Measurements from ENCODE around the gene STK17A. TPM values are rescaled to one million over a fixed set of nuclear protein-coding genes. Genes with fewer than 3 reads are reported as not detected.
A peak's percentile ranks its signal among the peaks of the same experiment; 100 is the strongest.
"Not testable (repeated sequence)": the region's sequence is repeated elsewhere in the genome, so short reads cannot be mapped to it uniquely, and the experiment has no call there.

The STK17A gene
- total RNA-seq, 5 donors from 2014 or later (not counting 1 experiment from before 2014, with no cell fraction given): 101 to 120 (median 117) TPM

DNA sequence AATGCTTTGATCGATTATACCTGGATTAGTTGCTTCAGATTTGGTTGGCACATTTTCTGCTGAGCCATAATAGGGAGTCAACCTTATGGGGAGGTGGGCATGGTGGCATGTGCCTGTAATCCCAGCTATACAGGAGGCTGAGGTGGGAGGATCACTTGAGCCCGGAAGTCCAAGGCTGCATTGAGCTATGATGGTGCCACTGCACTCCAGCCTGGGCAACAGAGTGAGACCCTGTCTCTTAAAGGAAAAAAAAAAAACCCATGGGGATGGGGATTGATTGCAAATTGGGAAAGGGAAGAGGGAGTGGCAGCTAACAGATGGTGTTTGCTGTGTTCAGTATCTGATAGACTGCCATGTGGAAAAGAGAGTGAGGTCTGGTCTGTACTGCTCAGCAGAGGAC, 11.1 kb downstream of the STK17A start:
- H3K27me3 ChIP-seq (replicated peaks in 1 of 2; ENCODE audit: control insufficient read depth in 2 of 2, extremely low read depth in 1 of 2, insufficient read depth in 2 of 2, low read length in 1 of 2): no peaks in the 10 kb centered on the region
- 44% methylated on average over 2 of the region's 2 CpGs for WGBS (ENCODE audit: insufficient coverage)
- no peaks in the 10 kb centered on the region for H3K9me3 ChIP-seq
- POLR2A ChIA-PET: interaction anchor here (0.6 to 1.2 kb wide), 5 partner anchors 11 to 91 kb away, joined by 3 to 5 read pairs (median 3); partner anchors contain the start of gene STK17A (in 1 of the 2)
- peak overlapping the region; percentile 95 for H3K27ac ChIP-seq (ENCODE audit: low read length)
- DNase-seq: no peak
- H3K4me3 ChIP-seq (ENCODE audit: control insufficient read depth in 1 of 2, extremely low read depth in 1 of 2, low read length in 1 of 2): peak overlapping the region in 1 of 2 donors; percentile 17
- peaks cover 59 to 65% of the 10 kb centered on the region in 2 experiments for H3K4me1 ChIP-seq (ENCODE audit: control insufficient read depth in 1 of 2, extremely low read depth in 1 of 2, insufficient read depth in 2 of 2, low read length in 2 of 2)
- ATAC-seq (replicated peaks in 1 of 4): no peak
- peak overlapping the region; percentile 76 to 85 for H3K27ac Mint-ChIP-seq
- H3K4me3 Mint-ChIP-seq: peak overlapping the region; percentile 52 to 96 (median 62)
- H3K27me3 Mint-ChIP-seq: no peaks in the 10 kb centered on the region
- CTCF ChIA-PET: interaction anchor here in 1 of 2 donors (0.6 to 2.0 kb wide), 3 partner anchors 11 to 106 kb away, joined by 4 to 20 read pairs (median 6); partner anchors contain the start of gene STK17A
- H3K36me3 Mint-ChIP-seq: peaks cover 27% of the 10 kb centered on the region
- H3K36me3 ChIP-seq (ENCODE audit: control insufficient read depth in 2 of 2, extremely low read depth in 1 of 2, insufficient read depth in 1 of 2, low read length in 1 of 2): peaks cover 0 to 40% of the 10 kb centered on the region in 2 donors
- H3K4me1 Mint-ChIP-seq: peaks cover 83 to 84% (median 83%) of the 10 kb centered on the region in 3 donors
- no peaks in the 10 kb centered on the region for H3K9me3 Mint-ChIP-seq

DNA sequence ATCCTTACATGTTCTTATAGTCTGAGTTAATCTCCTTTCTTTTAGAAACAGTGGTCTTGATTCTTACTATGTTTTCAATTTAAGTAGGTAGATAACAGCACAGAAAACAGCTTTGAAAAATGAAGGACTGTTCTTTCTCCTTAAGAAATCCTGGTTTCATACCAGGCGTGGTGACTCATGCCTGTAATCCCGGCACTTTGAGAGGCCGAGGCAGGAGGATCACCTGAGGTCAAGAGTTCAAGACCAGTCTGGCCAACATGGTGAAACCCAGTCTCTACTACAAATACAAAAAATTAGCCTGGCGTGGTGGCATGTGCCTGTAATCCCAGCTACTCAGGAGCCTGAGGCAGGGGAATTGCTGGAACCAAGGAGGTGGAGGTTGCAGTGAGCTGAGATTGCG, 13.5 kb downstream of the STK17A start:
- Mint-ChIP-seq H3K4me3 (peak overlapping the region in 1 of 3 donors; percentile 96), H3K36me3 (peaks cover 37% of the 10 kb centered on the region), H3K4me1 (peaks cover 72 to 78% (median 76%) of the 10 kb centered on the region in 3 donors)
- not testable (repeated sequence) for H3K27ac Mint-ChIP-seq; H3K4me3 ChIP-seq (ENCODE audit: control insufficient read depth in 1 of 2, extremely low read depth in 1 of 2, low read length in 1 of 2); ATAC-seq (replicated peaks in 1 of 4); H3K27me3 Mint-ChIP-seq; H3K27me3 ChIP-seq (replicated peaks in 1 of 2; ENCODE audit: control insufficient read depth in 2 of 2, extremely low read depth in 1 of 2, insufficient read depth in 2 of 2, low read length in 1 of 2); H3K9me3 ChIP-seq; H3K27ac ChIP-seq (ENCODE audit: low read length); DNase-seq; H3K9me3 Mint-ChIP-seq
- peaks cover 50 to 53% of the 10 kb centered on the region in 2 experiments for H3K4me1 ChIP-seq (ENCODE audit: control insufficient read depth in 1 of 2, extremely low read depth in 1 of 2, insufficient read depth in 2 of 2, low read length in 2 of 2)
- ChIA-PET POLR2A (interaction anchor here (0.7 to 1.3 kb wide), 3 partner anchors 9 to 48 kb away, joined by 5 to 6 read pairs (median 5); partner anchors contain the start of gene STK17A (in 1 of the 2)), CTCF (interaction anchor here in 1 of 2 donors (0.7 kb wide), 1 partner anchor 16 kb away, joined by 5 read pairs; no protein-coding TSS in a partner anchor)
- peaks cover 0 to 55% of the 10 kb centered on the region in 2 donors for H3K36me3 ChIP-seq (ENCODE audit: control insufficient read depth in 2 of 2, extremely low read depth in 1 of 2, insufficient read depth in 1 of 2, low read length in 1 of 2)
- no CpG with 5 or more reads among the region's 5 CpGs for WGBS (ENCODE audit: insufficient coverage)

DNA sequence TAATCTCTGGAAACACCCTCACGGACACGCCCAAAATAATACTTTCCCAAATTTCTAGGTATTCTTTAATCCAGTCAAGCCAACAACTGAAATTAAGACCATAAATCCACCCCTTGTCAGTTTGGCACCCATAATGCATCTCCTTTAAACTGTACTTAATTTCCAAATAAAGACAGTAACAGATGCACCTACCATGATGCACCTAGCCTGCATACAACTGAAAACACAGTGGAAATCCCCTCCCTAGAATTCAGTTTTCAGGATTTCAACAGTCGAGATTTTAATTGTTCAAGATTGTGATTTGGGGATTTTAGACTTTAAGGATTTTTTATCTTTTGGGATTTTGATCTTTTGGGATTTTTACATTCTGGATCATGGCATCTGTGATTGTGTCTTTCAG, 17.1 kb downstream of the STK17A start:
- DNase-seq: peak in 1 of 35 experiments; percentile 48
- Mint-ChIP-seq H3K27ac (peak overlapping the region; percentile 45 to 72), H3K27me3 (no peaks in the 10 kb centered on the region), H3K4me3 (peak overlapping the region in 1 of 3 donors; percentile 57), H3K36me3 (peaks cover 37% of the 10 kb centered on the region), H3K4me1 (peaks cover 48 to 54% (median 51%) of the 10 kb centered on the region in 3 donors), H3K9me3 (no peaks in the 10 kb centered on the region)
- Histone ChIP-seq H3K4me3 (ENCODE audit: control insufficient read depth in 1 of 2, extremely low read depth in 1 of 2, low read length in 1 of 2) (no peak overlapping the region), H3K27ac (ENCODE audit: low read length) (peak overlapping the region; percentile 19), H3K36me3 (ENCODE audit: control insufficient read depth in 2 of 2, extremely low read depth in 1 of 2, insufficient read depth in 1 of 2, low read length in 1 of 2) (peaks cover 0 to 83% of the 10 kb centered on the region in 2 donors), H3K9me3 (no peaks in the 10 kb centered on the region), H3K27me3 (replicated peaks in 1 of 2; ENCODE audit: control insufficient read depth in 2 of 2, extremely low read depth in 1 of 2, insufficient read depth in 2 of 2, low read length in 1 of 2) (no peaks in the 10 kb centered on the region), H3K4me1 (ENCODE audit: control insufficient read depth in 1 of 2, extremely low read depth in 1 of 2, insufficient read depth in 2 of 2, low read length in 2 of 2) (peaks cover 51 to 53% of the 10 kb centered on the region in 2 experiments)
- POLR2A ChIA-PET: no interaction called here
- CTCF ChIA-PET: interaction anchor here in 1 of 2 donors (2.5 kb wide), 1 partner anchor 17 kb away, joined by 7 read pairs; the partner anchor contains the start of gene STK17A
- WGBS (ENCODE audit: insufficient coverage): 92% methylated on average over 2 of the region's 3 CpGs
- ATAC-seq (replicated peaks in 1 of 4): peak in 1 of 4 experiments; percentile 43

GRCh38 chr7:43602256-43602655, 19.3 kb downstream of the STK17A start:
- no peak for ATAC-seq (replicated peaks in 1 of 4)
- Mint-ChIP-seq H3K27ac (no peak overlapping the region), H3K9me3 (no peaks in the 10 kb centered on the region), H3K4me1 (peaks cover 49 to 51% (median 50%) of the 10 kb centered on the region in 3 donors), H3K27me3 (no peaks in the 10 kb centered on the region), H3K4me3 (no peak overlapping the region), H3K36me3 (peaks cover 36% of the 10 kb centered on the region)
- H3K4me1 ChIP-seq (ENCODE audit: control insufficient read depth in 1 of 2, extremely low read depth in 1 of 2, insufficient read depth in 2 of 2, low read length in 2 of 2): peaks cover 52 to 53% of the 10 kb centered on the region in 2 experiments
- H3K4me3 ChIP-seq (ENCODE audit: control insufficient read depth in 1 of 2, extremely low read depth in 1 of 2, low read length in 1 of 2): no peak overlapping the region
- WGBS (ENCODE audit: insufficient coverage): no CpG with 5 or more reads among the region's 1 CpG
- H3K9me3 ChIP-seq: no peaks in the 10 kb centered on the region
- H3K27me3 ChIP-seq (replicated peaks in 1 of 2; ENCODE audit: control insufficient read depth in 2 of 2, extremely low read depth in 1 of 2, insufficient read depth in 2 of 2, low read length in 1 of 2): no peaks in the 10 kb centered on the region
- ChIA-PET CTCF (interaction anchor here in 1 of 2 donors (0.8 to 5.3 kb wide), 8 partner anchors 15 to 117 kb away, joined by 3 to 34 read pairs (median 5); partner anchors contain the start of gene STK17A), POLR2A (interaction anchor here (0.5 to 1.2 kb wide), 6 partner anchors 13 to 136 kb away, joined by 3 to 10 read pairs (median 6); partner anchors contain the start of gene STK17A (in 1 of the 2))
- H3K36me3 ChIP-seq (ENCODE audit: control insufficient read depth in 2 of 2, extremely low read depth in 1 of 2, insufficient read depth in 1 of 2, low read length in 1 of 2): peaks cover 0 to 70% of the 10 kb centered on the region in 2 donors
- no peak for DNase-seq
- H3K27ac ChIP-seq (ENCODE audit: low read length): no peak overlapping the region

DNA sequence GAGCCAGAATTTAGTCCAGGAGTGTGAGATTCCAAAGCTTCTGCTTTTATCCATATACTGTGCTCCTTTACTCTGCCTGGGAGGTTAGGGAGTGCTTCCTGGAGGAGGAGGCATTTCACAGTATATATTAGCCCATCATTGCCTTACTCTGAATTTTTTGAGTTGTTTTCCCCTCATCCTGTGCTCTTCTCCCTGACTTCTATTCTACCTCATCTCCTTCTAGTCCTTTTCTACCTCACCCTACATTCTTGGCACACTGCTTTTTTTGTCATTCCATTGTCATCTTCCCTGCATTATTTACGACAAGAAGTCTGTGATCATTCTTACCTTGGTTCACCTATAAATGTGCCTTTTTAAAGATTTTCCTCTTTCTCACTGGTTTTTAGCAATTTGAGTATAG, 21.3 kb downstream of the STK17A start:
- DNase-seq (no peak), ATAC-seq (replicated peaks in 1 of 4) (no peak)
- H3K27me3 Mint-ChIP-seq: no peaks in the 10 kb centered on the region
- Histone ChIP-seq H3K27me3 (replicated peaks in 1 of 2; ENCODE audit: control insufficient read depth in 2 of 2, extremely low read depth in 1 of 2, insufficient read depth in 2 of 2, low read length in 1 of 2) (no peaks in the 10 kb centered on the region), H3K4me1 (ENCODE audit: control insufficient read depth in 1 of 2, extremely low read depth in 1 of 2, insufficient read depth in 2 of 2, low read length in 2 of 2) (peaks cover 47 to 50% of the 10 kb centered on the region in 2 experiments), H3K4me3 (ENCODE audit: control insufficient read depth in 1 of 2, extremely low read depth in 1 of 2, low read length in 1 of 2) (peak overlapping the region in 1 of 2 donors; percentile 12), H3K36me3 (ENCODE audit: control insufficient read depth in 2 of 2, extremely low read depth in 1 of 2, insufficient read depth in 1 of 2, low read length in 1 of 2) (peaks cover 0 to 69% of the 10 kb centered on the region in 2 donors), H3K27ac (ENCODE audit: low read length) (peak overlapping the region; percentile 26), H3K9me3 (no peaks in the 10 kb centered on the region)
- peaks cover 49 to 53% (median 51%) of the 10 kb centered on the region in 3 donors for H3K4me1 Mint-ChIP-seq
- no CpG with 5 or more reads among the region's 1 CpG for WGBS (ENCODE audit: insufficient coverage)
- H3K9me3 Mint-ChIP-seq: no peaks in the 10 kb centered on the region
- ChIA-PET CTCF (interaction anchor here (0.6 to 5.3 kb wide), 6 partner anchors 9 to 96 kb away, joined by 3 to 47 read pairs (median 5); partner anchors contain the start of gene STK17A (in 1 of the 2)), POLR2A (interaction anchor here (0.5 to 2.2 kb wide), 10 partner anchors 9 to 157 kb away, joined by 3 to 13 read pairs (median 4); partner anchors contain the start of gene STK17A (in 2 of the 2))
- peaks cover 40% of the 10 kb centered on the region for H3K36me3 Mint-ChIP-seq
- H3K27ac Mint-ChIP-seq: peak overlapping the region; percentile 71 to 90
- H3K4me3 Mint-ChIP-seq: peak overlapping the region; percentile 25 to 57 (median 25)

GRCh38 chr7:43609097-43609496, 26.2 kb downstream of the STK17A start:
- H3K4me3 Mint-ChIP-seq: peak overlapping the region in 1 of 3 donors; percentile 13

More at GRCh38 chr7:43609097-43609496, 26.2 kb downstream of the STK17A start:
- 100% methylated on average over 1 of the region's 2 CpGs for WGBS (ENCODE audit: insufficient coverage)
- Histone ChIP-seq H3K9me3 (no peaks in the 10 kb centered on the region), H3K4me3 (ENCODE audit: control insufficient read depth in 1 of 2, extremely low read depth in 1 of 2, low read length in 1 of 2) (no peak overlapping the region), H3K27me3 (replicated peaks in 1 of 2; ENCODE audit: control insufficient read depth in 2 of 2, extremely low read depth in 1 of 2, insufficient read depth in 2 of 2, low read length in 1 of 2) (no peaks in the 10 kb centered on the region), H3K4me1 (ENCODE audit: control insufficient read depth in 1 of 2, extremely low read depth in 1 of 2, insufficient read depth in 2 of 2, low read length in 2 of 2) (peaks cover 32 to 54% of the 10 kb centered on the region in 2 experiments), H3K36me3 (ENCODE audit: control insufficient read depth in 2 of 2, extremely low read depth in 1 of 2, insufficient read depth in 1 of 2, low read length in 1 of 2) (peaks cover 0 to 63% of the 10 kb centered on the region in 2 donors), H3K27ac (ENCODE audit: low read length) (peak overlapping the region; percentile 17)
- ChIA-PET CTCF (interaction anchor here (0.6 to 1.2 kb wide), 3 partner anchors 26 to 32 kb away, joined by 3 to 5 read pairs (median 4); partner anchors contain the start of gene STK17A (in 1 of the 2)), POLR2A (interaction anchor here in 1 of 2 donors (1.4 to 1.7 kb wide), 2 partner anchors 11 to 27 kb away, joined by 6 to 19 read pairs; partner anchors contain the start of gene STK17A)
- no peak for DNase-seq
- H3K36me3 Mint-ChIP-seq: peaks cover 59% of the 10 kb centered on the region
- no peaks in the 10 kb centered on the region for H3K9me3 Mint-ChIP-seq
- peak in 1 of 4 experiments; percentile 16 for ATAC-seq (replicated peaks in 1 of 4)
- H3K27me3 Mint-ChIP-seq: no peaks in the 10 kb centered on the region
- peaks cover 67 to 81% (median 80%) of the 10 kb centered on the region in 3 donors for H3K4me1 Mint-ChIP-seq
- H3K27ac Mint-ChIP-seq: peak overlapping the region; percentile 50 to 61

Data from T-cell (primary cell).